LNCaP clone FGC (cell line): Measurements from ENCODE around the gene DNAJC12.
A peak's percentile ranks its signal among the peaks of the same experiment; 100 is the strongest.
"Not testable (repeated sequence)": the region's sequence is repeated elsewhere in the genome, so short reads cannot be mapped to it uniquely, and the experiment has no call there.

Experiments
- DNase-seq: peaks from one replicate; pipeline ENCODE4 v3.0.0-alpha.2; 2011; ENCODE audit warnings: low read depth
- H3K4me3 ChIP-seq: 2 replicates; pipeline ENCODE4 v1.5.1; 2011; ENCODE audit warnings: mild to moderate bottlenecking, low read depth, low read length, control low read depth
- CTCF ChIP-seq: IDR thresholded peaks from 2 replicates; pipeline ENCODE4 v1.5.1; 2012; ENCODE audit warnings: mild to moderate bottlenecking; ENCODE audit not compliant: control insufficient read depth, insufficient read depth; ENCODE audit errors: extremely low read depth

DNAJC12 gene

GRCh38 chr10:67784474-67784873 lies 53.5 kb downstream of the DNAJC12 start:
- no peak for DNase-seq
- H3K4me3 ChIP-seq = no peak overlapping the region
- TF ChIP-seq CTCF = no peak

GRCh38 chr10:67783606-67784294 lies 54.2 kb downstream of the DNAJC12 start:
- TF ChIP-seq CTCF = no peak
- no peak for DNase-seq
- no peak overlapping the region for H3K4me3 ChIP-seq

- no peak for DNase-seq
- H3K4me3 ChIP-seq = no peak overlapping the region
- TF ChIP-seq CTCF = no peak
Measured at GRCh38 chr10:67782530-67782929, 55.5 kb downstream of the DNAJC12 start.

DNA sequence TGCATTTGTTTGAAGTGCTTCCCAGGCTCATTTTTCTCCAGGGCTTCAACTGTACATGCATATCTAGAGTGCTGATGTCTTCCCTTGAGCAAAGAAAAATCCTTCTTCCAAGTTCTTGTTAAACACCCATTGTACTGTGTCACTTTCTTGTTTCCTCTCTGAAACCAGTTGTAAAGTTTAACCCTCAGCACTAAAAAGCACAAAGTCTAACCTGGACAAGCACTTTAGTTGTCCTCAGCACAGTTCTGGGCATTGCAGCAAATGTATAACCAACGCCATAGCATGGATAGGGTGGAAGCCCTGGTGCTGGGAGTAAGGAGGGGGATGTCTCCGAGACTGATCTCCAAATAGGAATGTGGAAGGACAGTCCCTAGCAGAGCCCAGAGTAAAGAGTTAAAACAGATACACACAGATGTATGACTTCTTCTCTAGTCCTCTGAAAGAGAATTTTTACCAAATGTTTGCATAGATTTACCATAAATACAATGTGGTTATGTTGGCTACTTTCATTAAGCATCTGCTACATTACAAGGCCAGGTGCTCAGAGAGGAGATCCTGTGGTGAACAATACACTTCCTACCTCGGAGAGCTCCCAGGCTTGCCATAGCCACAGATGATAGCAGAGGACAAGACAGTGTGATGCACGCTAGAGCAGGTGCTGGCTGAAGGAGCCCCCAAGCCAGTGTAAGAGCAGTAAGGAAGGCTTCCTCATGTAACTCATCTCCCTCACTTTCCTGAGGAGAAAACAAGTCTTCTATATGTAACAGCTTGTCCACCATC lies 57.0 kb downstream of the DNAJC12 start:
- no peak for DNase-seq
- H3K4me3 ChIP-seq = no peak overlapping the region
- TF ChIP-seq CTCF = no peak

DNA sequence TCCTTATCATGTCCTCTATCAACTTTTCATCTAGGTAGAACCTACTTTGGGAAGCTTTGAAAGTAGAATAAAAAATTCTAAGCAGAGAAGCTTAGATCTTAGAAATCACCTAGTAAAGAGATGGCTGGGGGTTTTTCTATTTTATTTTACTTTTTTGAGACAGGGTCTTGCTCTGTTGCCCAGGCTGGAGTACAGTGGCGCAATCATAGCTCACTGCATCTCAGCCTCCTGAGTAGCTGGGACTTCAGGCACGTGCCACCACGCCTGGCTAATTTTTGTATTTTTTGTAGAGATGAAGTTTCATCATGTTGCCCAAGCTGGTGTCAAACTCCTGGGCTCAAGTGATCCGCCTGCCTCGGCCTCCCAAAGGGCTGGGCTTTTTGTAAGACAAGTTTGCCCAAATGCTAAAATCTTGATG lies 57.8 kb downstream of the DNAJC12 start:
- DNase-seq, H3K4me3 ChIP-seq: not testable (repeated sequence)

GRCh38 chr10:67779465-67780203 lies 58.4 kb downstream of the DNAJC12 start:
- no peak overlapping the region for H3K4me3 ChIP-seq
- peak; percentile 79 for TF ChIP-seq CTCF
- peak; percentile 61 for DNase-seq

GRCh38 chr10:67776371-67776770 lies 61.6 kb downstream of the DNAJC12 start:
- no peak for TF ChIP-seq CTCF
- H3K4me3 ChIP-seq = no peak overlapping the region
- DNase-seq = no peak
